Lower leg skin (tissue), 3 donors: ENCODE results near the gene SLC38A4.

Experiments used
- POLR2A ChIP-seq, 2 donors: fragments of 450-650 bp; IDR thresholded peaks; one replicate each; pipeline ENCODE4 v1.6.1; 2016 to 2017; ENCODE audit warnings: antibody characterized with exemption in 2 of 2, mild to moderate bottlenecking in 1 of 2, moderate library complexity in 1 of 2
- TF ChIP-seq, protein P1 (sequence below), 3 donors: fragments of 450-650 bp; IDR thresholded peaks; one replicate each; pipeline ENCODE4 v1.5.1; 2016; ENCODE audit warnings: antibody characterized with exemption in 3 of 3, mild to moderate bottlenecking in 3 of 3, moderate library complexity in 2 of 3

DNA sequence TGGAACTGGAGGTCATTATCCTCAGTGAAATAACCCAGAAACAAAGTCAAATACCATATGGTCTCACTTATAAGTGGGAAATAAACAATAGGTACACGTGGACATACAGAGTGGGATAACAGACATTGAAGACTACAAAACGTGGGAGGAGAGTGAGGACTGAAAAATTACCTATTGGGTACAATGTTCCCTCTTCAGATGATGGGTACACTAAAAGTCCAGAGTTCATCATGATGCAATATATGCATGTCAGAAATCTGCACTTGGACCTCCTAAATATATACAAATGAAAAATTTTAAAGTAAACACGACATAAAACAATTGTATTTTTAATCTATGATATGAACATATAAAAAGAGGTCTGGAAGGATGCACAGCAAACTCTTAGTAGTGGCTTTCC, 71.2 kb downstream of the SLC38A4 start:
- TF ChIP-seq, protein P1, sequence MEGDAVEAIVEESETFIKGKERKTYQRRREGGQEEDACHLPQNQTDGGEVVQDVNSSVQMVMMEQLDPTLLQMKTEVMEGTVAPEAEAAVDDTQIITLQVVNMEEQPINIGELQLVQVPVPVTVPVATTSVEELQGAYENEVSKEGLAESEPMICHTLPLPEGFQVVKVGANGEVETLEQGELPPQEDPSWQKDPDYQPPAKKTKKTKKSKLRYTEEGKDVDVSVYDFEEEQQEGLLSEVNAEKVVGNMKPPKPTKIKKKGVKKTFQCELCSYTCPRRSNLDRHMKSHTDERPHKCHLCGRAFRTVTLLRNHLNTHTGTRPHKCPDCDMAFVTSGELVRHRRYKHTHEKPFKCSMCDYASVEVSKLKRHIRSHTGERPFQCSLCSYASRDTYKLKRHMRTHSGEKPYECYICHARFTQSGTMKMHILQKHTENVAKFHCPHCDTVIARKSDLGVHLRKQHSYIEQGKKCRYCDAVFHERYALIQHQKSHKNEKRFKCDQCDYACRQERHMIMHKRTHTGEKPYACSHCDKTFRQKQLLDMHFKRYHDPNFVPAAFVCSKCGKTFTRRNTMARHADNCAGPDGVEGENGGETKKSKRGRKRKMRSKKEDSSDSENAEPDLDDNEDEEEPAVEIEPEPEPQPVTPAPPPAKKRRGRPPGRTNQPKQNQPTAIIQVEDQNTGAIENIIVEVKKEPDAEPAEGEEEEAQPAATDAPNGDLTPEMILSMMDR (IDR thresholded peaks at IDR 0.05), result no peak
- TF ChIP-seq POLR2A (IDR thresholded peaks at IDR 0.05), result no peak
